ENCODE data around the gene PYGB.

The PYGB gene

GRCh38 chr20:25205277-25206062, 42.4 kb upstream of the PYGB start:
- TF ChIP-seq, protein P1, sequence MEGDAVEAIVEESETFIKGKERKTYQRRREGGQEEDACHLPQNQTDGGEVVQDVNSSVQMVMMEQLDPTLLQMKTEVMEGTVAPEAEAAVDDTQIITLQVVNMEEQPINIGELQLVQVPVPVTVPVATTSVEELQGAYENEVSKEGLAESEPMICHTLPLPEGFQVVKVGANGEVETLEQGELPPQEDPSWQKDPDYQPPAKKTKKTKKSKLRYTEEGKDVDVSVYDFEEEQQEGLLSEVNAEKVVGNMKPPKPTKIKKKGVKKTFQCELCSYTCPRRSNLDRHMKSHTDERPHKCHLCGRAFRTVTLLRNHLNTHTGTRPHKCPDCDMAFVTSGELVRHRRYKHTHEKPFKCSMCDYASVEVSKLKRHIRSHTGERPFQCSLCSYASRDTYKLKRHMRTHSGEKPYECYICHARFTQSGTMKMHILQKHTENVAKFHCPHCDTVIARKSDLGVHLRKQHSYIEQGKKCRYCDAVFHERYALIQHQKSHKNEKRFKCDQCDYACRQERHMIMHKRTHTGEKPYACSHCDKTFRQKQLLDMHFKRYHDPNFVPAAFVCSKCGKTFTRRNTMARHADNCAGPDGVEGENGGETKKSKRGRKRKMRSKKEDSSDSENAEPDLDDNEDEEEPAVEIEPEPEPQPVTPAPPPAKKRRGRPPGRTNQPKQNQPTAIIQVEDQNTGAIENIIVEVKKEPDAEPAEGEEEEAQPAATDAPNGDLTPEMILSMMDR (IDR thresholded peaks at IDR 0.05; ENCODE audit: insufficient read depth, missing control alignments): no peak
- no peak for FAIRE-seq
- DNase-seq (ENCODE audit: insufficient read length, low spot score): no peak

DNA sequence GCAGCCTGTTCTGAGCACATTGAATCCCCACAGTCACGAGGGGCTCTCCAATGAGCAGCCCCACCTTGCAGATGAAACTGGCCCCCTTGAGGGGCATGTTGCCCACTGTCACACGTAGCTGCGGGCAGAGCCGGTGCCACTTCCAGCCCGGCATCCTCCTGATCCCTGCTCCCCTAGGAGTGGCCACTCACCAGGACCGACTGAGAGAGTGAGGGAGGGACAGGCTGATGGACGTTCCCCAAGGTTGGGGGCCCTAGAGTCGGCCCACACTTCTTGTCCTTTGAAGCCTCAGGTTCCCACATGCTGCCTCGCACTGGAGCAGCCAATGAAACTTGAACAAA, 41.9 kb upstream of the PYGB start:
- TF ChIP-seq, protein P1 (IDR thresholded peaks at IDR 0.05; ENCODE audit: insufficient read depth, missing control alignments): no peak
- no peak for DNase-seq (ENCODE audit: insufficient read length, low spot score)
- no peak for FAIRE-seq

DNA sequence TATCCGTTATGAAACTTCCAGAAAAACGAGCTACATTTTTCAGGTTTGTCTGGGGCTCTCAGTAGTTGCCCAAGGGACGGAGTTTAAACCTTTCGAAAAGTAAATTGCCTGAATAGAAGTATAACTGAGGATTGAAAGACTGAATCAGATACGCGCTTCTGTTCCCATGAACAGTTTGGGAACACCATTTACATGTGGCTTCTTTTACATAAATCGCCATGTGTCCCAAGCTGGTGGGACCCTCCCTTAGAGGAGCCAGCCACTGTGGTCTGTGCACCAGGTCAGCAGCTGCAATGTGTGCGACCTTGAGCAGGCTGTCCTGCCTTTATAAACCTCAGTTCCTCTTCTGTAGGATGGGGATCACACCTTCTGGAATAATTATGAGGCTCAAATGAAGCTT, 41.3 kb upstream of the PYGB start:
- TF ChIP-seq, protein P1 (IDR thresholded peaks at IDR 0.05; ENCODE audit: insufficient read depth, missing control alignments): no peak
- FAIRE-seq: no peak
- no peak for DNase-seq (ENCODE audit: insufficient read length, low spot score)

DNA sequence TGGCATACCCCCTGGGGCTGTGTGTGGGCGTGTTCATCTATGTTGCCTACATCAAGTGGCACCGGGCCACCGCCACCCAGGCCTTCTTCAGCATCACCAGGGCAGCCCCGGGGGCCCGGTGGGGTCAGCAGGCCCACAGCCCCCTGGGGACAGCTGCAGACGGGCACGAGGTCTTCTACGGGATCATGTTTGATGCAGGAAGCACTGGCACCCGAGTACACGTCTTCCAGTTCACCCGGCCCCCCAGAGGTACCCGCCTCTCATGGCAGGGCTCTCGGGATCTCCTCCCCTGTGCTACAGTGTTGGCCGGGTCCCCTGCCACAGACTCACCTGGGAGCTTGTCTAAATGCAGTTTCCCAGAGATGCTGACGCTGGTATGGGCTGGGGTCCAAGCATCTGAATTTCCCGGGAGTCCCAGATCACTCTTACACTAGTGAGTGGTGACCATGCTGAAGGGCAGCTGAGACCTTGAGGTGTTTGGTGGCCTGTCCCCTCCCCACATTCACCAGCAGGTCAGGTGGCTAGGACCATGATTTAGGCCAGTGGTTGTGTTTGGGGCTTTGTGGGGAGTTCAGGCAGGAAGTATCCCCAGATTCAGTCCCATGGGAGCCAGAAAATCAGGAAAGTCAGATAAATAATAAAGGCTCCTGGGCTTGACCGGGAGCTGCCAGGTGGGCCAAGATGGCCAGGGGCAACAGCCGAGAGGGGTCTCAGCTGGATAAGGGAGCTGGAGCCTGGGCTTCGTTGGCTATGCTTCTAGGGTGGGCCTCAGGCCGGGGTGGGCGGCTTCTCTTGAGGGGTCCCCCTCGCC, 40.5 kb upstream of the PYGB start:
- DNase-seq (ENCODE audit: insufficient read length, low spot score) (no peak), FAIRE-seq (no peak)
- TF ChIP-seq, protein P1 (IDR thresholded peaks at IDR 0.05; ENCODE audit: insufficient read depth, missing control alignments): no peak

DNA sequence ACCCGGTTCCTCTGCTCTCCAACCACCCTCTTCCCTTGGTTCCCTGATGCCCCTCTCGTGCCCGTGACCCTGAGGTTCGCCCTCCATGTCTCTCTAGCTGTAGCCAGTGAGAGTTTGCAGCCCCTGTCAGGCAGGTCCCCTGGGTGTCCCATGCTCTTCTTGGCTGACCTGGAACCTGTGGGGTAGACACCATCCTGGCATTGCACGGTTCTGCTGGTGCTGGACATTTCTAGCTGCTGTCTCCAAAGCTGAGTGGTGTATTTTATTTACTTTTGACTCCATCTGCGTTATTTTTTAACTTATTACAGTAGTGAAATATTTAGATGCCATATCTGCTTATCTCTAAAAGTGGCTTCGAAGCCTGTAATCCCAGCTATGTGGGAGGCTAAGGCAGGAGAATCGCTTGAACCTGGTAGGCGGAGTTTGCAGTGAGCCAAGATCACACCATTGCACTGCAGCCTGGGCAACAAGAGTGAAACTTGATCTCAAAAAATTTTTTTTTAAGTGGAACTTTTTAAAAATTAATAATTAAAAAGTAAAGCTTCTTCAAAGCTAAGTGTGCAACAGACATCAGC, 39.8 kb upstream of the PYGB start:
- FAIRE-seq: no peak
- TF ChIP-seq, protein P1 (IDR thresholded peaks at IDR 0.05; ENCODE audit: insufficient read depth, missing control alignments): no peak

GRCh38 chr20:25209400-25209799, 38.5 kb upstream of the PYGB start:
- DNase-seq (ENCODE audit: insufficient read length, low spot score) (no peak), FAIRE-seq (no peak)
- TF ChIP-seq, protein P1 (IDR thresholded peaks at IDR 0.05; ENCODE audit: insufficient read depth, missing control alignments): no peak

More for the DNA sequence above, 39.8 kb upstream of the PYGB start:
- DNase-seq (ENCODE audit: insufficient read length, low spot score): no peak
